ENCODE data around the gene PNPLA2.
A peak's percentile ranks its signal among the peaks of the same experiment; 100 is the strongest.

PNPLA2 gene

DNA sequence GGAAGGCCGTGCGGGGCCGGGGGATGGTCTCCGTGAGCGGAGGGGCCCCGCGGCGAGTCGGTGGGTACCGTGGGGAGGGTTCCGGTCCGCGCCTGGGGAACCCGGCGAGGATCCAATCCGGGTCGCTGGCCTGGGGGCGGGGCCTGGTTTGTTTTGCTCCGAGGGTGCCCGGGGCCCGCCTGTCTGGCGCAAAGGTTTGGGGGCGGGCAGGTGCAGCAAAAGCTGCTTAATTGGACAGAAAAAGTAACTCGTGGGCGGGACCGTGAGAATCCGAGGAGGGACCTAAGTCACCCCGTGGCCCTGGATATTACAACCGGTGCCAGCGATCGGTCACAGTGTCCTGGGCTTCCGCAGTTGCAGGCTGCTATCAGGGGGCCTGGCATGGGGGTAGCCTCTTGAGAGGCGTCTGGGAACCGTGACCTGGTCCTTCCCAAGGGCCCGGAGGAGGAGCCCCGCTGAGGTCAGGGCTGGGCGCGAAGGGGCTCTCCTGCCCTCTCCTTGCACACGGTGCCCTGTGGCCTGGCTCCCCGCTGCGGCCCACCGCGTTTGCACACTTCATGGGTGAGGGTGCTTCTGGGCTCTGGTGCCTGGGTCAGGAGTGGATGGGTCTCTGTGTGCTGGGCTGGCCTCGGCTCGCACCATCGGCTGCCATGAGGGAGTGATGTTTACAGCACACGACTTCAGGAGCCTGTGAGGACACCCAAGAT lies 1.4 kb downstream of the PNPLA2 start:
- peak; percentile 48 for DNase-seq

DNA sequence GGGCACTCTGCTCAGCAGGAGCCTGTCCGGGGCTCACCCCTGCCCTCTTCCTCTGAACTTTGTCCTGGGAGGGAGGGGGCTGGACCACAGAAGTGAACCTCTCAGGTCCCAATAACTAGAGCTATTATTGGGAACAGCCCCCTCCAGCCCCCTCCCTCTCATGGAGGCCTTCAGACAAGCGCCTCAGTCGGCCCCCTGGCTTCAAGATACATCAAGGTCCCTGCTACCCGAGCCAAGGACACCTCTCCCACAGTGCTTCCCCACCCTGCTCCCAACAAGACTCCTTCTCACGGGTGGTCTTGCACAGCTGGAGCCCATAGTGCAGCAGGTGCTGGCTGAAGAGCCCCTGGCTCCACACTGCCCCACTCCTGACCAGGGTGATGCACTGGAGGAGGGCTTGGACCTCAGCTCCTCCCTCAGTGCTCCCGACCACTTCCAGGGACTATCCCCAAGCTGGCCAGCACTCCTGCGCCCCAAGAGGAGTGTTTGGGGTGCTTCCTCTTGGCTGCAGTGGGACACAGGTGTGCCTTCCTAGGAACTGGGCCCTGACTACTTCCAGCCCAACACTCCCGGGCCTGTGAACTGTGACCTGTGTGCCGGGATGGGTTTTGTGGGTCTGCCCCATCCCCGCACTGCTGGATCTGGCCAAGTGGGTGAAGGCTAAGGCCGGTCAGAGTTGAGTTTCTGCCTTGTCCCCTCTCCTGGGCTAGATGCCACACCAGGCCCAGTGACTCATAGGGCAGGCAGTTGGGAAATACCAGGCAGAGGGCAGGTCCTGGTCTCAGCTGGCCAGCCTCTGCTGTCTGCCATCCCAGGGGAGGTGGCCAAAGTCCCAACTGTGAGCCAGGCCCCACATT lies 2.2 kb downstream of the PNPLA2 start:
- no peak for DNase-seq

DNA sequence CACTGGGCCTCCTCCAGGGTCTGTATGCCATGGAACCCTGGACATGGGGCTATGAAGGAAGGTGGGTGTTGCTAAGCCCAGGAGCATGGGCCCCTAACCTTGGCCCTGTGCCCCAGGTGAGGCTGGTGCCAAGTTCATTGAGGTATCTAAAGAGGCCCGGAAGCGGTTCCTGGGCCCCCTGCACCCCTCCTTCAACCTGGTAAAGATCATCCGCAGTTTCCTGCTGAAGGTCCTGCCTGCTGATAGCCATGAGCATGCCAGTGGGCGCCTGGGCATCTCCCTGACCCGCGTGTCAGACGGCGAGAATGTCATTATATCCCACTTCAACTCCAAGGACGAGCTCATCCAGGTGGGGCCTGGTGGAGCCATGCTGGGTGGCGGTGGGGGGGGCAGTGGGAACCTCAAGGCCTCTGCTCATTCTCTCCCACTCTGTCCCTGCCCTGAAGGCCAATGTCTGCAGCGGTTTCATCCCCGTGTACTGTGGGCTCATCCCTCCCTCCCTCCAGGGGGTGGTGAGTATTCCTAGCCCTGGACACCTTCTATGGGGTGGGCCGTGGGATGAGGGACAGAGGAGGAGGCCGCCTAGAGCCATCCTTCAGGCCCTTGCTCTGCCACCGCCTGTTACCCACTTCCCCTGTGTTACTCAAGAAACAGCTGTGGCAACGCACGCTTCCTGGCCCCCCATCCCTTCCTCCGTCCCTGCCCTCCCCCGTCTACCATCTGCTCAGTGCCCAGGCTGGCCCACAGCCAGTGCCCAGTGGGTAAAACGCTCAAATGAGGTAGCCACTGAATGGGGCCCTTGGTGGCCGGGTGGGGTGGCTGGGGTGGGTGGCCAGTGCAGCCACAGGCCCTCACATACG lies 3.0 kb downstream of the PNPLA2 start:
- no peak for DNase-seq

DNA sequence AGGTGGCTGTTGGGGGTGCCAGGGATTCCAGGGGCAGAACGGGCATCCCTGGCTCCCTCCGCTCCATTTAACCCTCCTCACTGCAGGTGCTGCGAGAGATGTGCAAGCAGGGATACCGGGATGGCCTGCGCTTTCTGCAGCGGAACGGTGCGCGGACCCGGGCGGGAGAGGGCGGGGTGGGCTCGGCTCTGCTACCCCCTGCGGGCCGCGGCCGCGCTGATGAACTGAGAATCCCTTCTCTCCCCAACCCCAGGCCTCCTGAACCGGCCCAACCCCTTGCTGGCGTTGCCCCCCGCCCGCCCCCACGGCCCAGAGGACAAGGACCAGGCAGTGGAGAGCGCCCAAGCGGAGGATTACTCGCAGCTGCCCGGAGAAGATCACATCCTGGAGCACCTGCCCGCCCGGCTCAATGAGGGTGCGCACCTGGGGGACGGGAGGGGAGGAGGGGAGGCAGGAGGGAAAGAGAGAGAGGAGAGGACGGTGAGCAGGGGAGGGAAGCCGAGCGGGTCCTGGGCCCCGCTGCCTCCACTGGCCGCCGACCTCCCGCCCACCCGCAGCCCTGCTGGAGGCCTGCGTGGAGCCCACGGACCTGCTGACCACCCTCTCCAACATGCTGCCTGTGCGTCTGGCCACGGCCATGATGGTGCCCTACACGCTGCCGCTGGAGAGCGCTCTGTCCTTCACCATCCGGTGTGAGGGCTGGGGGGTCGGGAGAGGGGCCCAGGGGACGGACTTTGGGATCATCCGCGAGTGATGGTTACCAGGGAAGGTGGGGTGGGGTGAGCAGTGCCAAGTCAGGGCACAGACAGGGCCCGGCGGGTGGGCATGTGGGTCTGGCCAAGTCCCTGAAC lies 5.0 kb downstream of the PNPLA2 start:
- DNase-seq = no peak

DNA sequence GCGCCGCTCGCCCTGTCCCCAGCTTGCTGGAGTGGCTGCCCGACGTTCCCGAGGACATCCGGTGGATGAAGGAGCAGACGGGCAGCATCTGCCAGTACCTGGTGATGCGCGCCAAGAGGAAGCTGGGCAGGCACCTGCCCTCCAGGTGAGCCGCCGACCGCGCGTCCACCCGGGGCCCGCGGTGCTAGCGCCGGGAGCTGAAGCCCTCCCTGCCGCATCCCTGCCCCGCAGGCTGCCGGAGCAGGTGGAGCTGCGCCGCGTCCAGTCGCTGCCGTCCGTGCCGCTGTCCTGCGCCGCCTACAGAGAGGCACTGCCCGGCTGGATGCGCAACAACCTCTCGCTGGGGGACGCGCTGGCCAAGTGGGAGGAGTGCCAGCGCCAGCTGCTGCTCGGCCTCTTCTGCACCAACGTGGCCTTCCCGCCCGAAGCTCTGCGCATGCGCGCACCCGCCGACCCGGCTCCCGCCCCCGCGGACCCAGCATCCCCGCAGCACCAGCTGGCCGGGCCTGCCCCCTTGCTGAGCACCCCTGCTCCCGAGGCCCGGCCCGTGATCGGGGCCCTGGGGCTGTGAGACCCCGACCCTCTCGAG lies 5.7 kb downstream of the PNPLA2 start:
- peak; percentile 82 for DNase-seq

DNA sequence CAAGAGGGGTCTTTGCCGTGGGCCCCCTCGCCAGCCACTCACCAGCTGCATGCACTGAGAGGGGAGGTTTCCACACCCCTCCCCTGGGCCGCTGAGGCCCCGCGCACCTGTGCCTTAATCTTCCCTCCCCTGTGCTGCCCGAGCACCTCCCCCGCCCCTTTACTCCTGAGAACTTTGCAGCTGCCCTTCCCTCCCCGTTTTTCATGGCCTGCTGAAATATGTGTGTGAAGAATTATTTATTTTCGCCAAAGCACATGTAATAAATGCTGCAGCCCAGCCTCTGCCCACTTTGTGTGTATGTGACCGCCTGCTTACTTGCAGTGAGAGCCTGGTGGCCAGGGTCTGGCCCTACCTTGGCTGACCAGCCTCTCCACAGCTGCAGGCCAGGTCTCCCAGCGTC lies 6.2 kb downstream of the PNPLA2 start:
- DNase-seq = no peak

DNA sequence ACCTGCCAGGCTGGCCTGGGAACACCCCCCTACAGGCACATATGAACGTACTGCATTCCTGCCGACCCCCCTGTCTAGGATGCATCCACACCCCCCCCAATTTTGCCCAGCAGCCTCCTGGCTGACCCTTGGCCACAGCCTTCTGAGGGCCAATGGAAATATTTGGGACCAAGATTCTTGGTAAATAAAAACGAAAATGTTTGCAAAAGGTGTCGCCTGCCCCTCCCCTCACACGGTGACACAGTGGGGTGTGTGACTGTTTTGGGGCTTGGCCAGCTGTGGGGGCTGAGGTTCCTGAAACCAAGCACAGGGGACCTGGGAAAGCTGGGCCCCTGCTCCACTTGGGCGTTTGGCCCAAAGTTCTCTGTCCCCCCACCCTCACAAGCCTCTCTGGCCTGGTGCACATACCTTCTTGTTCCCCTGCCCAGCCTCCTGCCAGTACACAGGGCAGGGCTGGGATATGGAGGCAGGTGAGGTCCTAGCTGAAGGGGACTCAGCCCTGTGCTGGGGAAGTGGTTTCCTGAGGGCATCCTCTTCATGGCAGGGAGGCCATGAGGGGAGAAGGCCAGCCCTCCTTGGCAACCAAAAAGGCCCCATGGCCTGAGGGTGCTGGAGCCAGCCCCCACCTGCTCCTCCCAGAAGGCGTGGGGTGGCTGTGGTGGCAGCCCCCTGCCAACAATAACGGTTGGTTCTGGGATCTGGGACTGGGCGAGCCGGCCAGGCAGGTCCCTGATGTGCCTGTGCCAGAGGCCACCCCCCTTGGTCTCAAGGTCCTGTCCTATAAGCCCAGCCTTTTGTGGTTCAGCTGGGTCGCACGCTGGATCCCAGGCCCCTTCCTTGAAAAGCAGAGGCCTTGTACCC lies 6.9 kb downstream of the PNPLA2 start:
- no peak for DNase-seq

DNA sequence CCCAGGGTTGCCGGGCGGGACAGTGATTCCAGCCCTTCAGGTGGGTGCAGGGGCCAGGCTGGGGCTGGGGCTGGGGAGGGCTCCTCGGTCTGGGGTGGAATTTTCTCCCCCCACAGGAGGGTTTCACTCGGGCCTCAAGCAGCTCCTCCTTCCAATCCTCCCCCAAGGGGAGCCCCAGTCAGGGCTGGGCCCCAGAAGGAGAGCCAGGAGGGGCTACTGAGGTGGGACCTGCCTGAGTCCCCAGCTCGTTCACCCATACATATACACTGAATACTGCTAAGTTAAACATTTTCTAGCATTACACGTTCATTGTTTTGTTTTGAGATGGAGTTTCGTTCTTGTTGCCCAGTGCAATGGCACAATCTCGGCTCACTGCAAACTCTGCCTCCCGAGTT lies 7.5 kb downstream of the PNPLA2 start:
- DNase-seq = no peak

DNA sequence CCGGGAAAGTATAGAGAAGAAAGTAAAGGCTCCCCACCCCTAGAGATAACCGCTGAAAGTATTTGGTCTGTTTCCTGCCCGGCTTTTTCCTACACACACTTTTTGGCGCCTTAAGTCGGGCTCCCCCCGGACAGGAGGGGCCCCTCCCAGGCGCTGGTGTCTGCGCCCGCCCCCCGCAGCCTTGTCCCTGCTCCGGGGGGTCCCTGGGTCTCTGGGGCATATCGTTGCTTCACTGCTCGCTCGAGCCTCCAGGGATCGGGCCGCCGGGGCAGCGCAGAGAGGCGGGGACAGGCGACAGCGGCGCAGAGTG lies 8.1 kb downstream of the PNPLA2 start:
- DNase-seq = no peak

DNA sequence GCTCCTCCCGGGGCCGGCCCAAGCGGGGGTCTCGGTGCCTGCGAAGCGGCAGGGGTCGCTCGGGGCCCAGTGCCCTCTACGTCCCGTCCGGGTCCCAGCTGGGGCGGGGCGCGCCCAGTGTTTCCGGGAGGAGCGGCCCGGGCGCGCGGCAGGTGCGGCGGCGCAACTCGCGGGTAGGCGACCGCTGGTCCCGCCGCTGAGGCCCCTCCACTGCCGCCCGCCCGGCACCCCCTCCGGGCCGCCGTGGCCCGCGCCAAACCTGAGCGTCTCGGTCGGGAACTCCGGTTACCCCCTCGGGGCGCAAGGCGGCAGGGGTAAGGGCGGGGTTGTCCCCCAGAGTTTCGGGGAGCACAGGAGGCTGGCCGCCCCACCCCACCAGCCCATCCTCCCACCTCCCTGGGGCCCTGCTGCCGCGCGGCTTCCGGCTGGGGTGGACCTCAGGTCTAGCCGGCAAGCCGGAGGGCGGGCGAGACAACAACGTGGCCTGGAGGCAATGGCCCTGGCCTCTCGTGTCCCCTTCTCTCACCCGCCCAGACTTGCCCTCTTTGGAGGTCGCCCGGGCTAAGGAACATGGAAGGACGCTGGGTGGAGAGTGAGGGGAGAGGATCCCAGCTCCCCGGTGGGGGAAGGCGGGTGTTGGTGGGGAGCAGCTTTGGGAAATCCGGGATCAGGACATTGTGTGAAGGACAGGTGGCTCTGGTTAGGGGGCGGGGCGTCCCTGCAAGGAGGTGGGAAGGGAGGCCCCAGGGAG lies 8.6 kb downstream of the PNPLA2 start:
- DNase-seq = no peak

DNA sequence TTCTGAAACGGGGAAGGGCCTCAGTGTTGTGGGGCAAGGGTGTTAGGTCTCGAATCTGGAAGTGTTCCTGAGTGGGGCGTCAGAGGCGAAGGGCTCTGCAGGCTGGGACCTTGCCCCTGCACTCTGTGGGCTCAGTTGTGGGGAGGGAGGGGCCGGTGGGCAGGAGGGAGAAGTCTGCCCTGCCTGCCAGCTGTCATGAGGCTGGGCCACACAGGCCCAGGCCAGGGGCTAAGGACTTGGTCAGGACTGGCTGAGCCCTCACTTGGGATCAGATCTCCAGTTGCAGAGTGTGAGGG lies 9.1 kb downstream of the PNPLA2 start, which contains the start of gene CRACR2B:
TSS of gene CRACR2B (plus strand) at position 23 of the 296 bp plus-strand sequence. CDS start 689 bp downstream, outside the sequence.
- no peak for DNase-seq

DNA sequence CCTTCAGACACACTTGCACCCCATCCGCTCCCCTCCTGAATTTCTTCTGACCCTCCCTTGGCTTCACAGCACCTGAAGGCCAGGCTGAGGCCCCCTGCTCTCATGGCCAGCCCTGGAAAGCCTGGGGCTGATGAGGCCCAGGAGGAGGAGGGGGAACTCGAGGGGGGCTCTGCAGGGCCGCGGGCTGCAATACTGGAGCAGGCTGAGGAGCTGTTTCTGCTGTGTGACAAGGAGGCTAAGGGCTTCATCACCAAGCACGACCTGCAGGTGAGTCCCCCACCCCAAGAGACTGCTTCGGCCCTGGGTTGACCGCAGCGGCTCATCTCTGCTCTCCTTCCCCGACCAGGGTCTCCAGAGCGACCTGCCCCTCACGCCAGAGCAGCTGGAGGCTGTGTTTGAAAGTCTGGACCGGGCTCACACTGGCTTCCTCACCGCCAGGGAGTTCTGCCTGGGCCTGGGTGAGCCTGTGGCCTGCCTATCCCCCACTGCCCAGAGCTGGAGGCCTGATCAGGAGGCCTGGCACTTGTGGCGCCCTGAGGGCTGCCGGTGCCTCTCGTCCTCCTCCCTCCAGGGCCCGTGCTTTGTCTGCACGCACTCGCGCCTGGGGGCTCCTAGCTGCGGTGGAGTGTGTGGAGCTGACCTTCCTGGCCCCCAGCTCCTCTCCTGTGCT lies 9.9 kb downstream of the PNPLA2 start:
- DNase-seq = no peak

DNA sequence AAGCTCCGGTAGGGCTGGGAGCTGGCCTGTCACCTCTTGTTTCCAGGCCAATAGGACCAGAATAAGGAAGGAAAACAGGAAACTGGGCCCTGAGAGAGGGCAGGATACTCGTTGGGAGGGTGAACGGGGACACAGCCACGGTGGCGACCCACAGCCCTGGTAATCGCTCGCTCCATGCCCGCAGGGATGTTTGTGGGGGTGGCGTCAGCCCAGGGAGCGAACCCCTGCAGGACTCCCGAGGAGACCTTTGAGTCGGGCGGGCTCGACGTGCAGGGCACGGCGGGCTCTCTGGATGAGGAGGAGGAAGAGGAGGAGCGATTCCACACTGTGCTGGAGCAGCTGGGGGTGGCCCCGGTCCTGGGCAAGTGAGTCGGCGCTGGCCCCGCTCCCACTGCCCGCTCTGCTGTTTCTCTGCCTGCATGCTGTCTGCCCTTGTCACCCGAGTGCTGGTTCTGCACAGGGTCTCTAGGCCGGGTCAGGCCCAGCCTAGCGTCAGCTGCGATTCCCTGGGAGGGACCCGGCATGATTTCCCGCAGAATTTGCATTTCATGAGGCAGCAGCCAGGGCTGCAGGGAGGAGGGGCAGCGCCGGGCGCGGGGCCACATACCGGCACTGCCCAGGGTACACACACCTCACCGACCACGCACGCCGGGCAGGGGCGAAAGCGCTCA lies 10.6 kb downstream of the PNPLA2 start:
- no peak for DNase-seq

DNA sequence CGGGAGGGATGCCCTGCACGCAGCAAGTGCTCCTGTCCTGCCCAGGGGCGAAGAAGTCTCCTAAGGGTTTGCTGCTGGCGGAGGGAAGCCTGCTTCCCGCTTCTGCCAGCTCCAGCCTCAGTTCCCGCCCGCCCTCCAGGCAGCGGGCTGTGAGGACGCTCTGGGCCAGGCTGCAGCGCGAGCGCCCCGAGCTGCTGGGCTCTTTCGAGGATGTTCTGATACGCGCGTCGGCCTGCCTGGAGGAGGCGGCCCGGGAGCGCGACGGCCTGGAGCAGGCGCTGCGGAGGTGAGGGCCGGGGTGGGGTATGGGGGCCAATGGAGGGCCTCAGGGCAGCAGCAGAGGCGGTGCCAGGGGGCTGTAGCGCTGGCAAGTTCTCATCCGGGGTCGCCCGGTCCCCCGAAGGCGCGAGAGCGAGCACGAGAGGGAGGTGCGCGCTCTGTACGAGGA lies 11.2 kb downstream of the PNPLA2 start:
- DNase-seq = no peak

DNA sequence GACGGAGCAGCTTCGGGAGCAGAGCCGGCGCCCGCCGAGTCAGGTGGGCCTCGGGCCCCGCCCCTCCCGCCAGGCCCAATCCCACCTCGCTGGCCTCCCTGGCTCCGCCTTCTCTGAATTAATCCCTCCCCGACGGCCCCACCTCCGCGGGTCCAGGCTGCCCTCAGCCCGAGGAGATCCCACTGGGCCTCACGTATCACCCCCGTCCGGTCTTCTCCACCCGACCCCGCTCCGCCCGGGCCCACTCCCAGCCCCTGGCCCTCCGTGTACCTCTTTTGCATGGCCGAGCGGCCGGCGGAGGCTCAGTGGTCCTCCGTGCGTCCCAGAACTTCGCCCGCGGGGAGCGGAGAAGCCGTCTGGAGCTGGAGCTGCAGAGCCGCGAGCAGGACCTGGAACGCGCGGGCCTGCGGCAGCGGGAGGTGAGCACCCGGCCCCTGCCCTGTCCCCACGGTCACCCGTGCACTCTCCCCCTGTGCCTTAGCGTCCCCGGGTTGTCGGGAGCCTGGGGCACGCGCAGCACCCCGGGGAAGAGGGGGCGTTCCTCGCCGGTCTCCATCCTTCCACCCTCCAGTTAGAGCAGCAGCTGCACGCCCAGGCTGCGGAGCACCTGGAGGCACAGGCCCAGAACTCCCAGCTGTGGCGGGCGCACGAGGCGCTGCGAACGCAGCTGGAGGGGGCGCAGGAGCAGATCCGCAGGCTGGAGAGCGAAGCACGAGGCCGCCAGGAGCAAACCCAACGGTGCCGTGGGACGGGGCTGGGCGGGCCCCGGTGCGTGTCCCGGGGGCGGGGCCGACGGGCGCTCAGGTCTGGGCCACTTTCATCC lies 11.8 kb downstream of the PNPLA2 start:
- peak; percentile 78 for DNase-seq

DNA sequence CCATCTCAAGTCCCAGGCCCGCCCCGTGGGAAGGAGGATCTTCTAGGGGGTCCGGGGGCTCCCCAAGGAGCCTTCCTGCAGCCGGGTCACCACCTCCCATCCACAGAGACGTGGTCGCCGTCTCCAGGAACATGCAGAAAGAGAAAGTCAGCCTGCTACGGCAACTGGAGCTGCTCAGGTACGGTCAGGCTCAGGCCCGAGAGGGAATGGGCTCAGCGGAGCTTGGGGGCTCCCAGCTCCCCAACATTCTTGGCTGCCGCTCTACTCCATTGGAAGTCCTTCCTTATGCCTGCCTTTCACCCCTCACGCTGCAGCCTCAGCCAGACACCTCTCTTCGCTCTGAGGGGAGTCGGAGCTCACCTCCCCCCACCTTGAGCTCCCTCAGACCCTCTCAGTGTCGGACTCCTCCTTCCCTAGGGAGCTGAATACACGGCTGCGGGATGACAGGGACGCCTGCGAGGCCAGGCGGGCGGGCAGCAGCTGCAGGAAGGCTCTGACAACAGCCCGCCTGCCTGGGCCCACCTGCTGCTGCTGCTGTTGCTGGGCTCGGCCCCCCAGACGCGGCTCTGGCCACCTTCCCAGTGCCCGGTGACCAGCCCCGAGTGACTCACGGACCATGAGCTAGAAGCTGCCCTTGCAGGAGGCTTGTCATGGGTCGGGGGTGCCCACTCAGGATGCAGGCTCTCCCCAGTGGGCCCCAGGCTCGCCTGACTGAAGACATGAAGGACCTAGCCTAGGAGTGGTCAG lies 12.6 kb downstream of the PNPLA2 start:
- no peak for DNase-seq

DNA sequence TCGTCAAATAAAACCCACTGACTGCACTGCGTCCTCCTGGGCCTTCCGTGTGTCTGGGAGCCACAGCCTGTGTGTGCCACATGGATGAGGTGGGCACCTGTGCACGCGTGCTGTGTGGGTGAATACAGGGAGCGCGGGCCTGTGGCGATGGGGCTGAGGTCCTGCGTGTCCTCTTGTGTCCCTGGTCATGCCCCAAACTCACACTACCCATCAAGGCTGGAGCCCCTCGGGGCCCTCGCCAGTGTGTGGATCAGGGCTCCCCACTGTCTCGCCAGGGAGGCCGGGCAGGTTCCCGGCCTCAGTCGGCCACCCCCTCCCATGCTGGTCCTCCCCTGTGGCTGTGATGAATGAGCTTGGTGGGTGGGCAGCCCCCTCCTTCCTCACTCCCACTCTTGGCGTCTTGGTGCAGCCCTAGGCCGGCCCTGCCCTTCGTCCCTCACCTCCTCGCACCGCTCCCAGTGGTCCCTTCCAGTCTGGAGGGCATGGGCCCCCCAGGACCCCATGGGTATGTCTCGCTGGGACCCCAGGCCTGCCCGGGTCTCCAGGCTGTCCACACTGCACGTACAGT lies 13.3 kb downstream of the PNPLA2 start:
- no peak for DNase-seq

Measured in NCI-H1092 (cell line).